ENCODE results near the gene TNS3.

TNS3 gene

DNA sequence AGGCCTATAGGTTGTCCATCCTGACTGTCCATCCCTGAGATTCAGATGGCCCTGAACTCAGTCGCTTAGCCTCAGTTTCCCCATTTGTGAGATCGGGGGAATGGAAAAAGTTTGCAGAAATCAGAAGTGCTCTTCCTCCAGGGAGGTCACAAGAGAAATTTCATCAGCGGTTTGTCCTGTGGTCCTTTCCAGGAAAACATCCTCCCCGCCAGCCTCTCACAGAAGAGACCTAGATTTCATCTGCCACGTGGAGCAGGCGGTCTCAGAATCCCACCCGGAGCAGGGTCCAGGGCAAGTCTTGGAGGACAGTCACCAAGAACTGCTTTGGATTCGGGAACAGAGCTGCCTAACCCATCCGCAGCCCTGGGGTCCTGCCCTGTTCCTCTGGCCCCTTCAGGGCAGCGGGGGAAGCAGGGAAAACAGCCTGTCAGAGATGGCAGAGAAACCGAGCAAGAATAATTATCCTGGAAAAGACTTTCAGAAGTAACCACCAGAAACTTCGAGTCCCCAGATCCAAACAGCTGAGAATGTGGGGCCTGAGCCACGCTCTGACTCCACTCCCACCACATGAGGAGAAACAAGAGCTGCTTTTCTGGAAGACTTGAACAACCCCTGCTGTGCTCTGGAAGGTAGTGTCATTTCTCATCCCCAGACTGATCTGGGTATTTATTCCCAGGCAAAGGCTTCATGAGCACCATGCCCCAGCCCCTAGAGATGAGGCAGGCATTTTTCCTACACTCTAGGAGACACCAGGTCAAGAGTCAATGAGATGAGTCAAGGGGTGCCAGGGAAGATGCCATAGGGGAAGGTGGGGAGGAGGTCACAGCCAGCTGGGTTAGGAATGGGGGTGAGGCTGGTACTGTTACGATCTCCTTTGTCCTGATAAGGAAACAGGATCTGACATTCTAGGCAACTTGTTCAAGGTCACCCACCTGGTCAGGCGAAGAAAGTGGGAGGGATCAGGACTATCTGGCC is 1.1 kb upstream of the TNS3 start:
- no peak for DNase-seq (ENCODE audit: low read depth, low spot score)

- DNase-seq (ENCODE audit: low read depth, low spot score) = no peak
Measured at GRCh38 chr7:47581438-47581803, 490 bp downstream of the TNS3 start.

DNA sequence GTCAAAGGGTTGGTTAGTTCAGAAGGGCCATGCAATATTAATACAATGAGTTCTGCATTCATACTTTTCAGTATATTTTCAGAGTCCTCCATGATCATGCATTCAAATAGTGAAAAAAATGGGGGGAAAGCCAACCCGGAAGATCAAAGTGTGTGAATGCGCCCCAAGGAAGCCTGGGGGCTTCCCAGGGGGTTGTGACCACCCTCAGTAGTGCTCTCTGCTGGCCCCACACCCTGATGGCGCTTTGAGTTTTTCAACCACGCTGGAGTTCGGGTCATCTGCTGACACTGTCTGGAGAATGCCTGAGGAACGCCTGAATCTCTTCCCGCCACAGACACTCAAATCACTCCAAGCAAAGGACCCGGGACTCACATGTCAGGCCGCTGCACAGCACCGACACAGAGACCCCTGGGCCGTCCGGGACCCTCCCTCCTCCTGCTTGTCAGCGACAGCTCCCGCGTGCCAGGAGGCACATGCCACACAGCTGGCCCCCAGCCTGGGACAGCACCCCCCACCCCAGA is 1.0 kb downstream of the TNS3 start:
- no peak for DNase-seq (ENCODE audit: low read depth, low spot score)

DNA sequence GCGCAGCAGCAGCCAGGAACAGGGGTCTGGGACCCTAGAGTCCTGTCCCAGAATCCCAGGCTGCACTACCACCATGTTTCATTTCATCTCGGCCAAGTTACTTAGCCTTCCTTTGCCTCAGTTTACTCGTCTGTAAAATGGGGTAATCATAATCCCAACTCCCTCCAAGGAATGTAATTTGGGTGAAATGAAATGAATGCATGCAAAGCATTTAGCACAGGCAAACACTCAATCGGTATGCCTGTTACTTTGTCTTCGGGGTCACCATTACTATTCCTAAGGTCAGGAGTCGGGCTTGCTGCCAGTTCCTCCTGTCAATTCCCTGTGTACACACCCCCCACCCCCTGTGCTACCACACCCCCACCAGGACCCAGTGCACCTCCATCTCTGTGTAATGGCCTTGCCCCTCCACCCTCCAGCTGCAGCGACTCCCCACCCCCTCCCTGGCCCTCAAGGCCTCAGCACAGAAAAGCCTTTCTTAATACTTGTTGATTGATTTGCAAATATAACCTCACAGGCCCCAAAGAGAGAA is 1.7 kb downstream of the TNS3 start:
- no peak for DNase-seq (ENCODE audit: low read depth, low spot score)

DNA sequence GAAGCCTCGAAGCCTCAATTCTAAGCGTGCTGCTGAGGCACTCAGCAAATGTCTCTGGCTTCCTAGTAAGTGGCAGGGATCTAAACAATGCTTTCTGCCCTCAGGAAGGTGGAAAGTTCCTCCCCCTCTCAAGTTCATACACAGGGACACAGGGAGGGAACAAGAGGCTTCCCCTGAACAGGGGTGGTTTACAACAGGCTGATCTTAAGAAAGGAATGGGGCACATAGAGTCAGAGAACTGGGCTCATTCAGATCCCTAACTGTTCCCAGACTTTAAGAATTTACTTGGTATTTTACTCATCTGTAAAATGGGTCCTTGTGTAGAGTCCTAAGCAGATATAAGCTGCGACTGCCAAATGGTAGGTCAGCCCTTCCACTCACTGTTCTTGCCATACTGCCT is 2.5 kb downstream of the TNS3 start:
- DNase-seq (ENCODE audit: low read depth, low spot score) = no peak

DNA sequence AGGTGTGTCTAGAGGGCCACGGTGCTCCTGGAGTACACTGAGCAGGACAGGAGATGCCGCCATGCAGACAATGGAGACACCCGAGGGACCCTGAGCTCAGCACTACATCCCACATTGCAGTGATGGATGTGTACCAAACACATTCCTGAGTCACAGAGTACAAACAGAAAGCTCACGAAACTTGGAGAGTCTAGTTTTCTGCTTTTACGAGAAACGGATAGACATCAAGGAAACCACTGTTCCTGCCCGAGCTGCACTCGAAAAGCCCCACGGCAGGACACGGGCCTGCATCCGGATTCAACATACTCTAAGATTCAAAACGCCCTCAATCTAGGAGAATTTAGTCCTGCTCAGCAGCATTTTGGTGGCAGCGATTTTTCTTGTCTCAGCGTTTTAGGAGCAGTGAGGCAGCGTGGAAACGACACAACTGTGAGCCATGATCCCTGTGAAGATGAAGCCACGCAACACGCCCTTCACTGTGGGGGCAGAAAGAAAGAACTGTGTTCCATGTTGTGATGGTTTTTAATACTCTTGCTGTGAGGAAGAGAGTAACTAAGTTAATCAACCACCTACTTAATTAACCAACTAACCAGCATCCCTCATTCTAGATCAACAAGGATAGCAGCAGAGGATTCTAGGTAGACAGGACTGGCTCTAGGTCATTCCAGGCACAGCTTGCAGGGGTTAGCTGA is 3.2 kb downstream of the TNS3 start:
- no peak for DNase-seq (ENCODE audit: low read depth, low spot score)

DNA sequence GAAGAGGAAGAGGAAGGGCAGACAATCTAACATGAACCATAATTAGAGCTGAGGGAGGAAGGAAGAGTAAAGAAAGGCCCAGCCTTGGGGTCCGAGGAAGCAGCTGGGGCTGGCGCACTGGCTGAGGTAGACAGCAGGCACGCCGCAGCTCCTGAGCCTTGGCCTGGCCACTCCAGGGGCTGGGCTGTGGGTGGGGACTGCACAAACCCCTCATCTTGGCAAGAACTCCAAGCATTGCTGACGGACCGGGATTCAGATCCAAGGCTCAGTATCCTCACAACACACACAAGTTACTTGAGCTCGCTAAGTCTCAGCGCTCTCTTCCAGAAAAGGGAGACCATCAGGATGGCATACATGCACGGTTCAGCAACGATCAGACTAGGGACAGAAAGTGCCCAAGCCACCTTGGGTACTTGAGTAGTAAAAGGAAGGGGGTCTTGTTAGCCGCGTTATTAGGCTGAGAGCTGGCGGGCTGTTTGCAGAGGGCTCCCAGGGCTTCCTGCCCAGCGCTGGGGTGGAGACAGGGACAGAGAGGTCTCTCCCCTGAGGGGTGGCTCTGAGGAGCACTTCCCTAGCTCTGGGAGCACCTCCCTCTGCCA is 4.5 kb downstream of the TNS3 start:
- DNase-seq (ENCODE audit: low read depth, low spot score) = no peak

- no peak for DNase-seq (ENCODE audit: low read depth, low spot score)
Measured at GRCh38 chr7:47576866-47577306, 5.0 kb downstream of the TNS3 start.

DNA sequence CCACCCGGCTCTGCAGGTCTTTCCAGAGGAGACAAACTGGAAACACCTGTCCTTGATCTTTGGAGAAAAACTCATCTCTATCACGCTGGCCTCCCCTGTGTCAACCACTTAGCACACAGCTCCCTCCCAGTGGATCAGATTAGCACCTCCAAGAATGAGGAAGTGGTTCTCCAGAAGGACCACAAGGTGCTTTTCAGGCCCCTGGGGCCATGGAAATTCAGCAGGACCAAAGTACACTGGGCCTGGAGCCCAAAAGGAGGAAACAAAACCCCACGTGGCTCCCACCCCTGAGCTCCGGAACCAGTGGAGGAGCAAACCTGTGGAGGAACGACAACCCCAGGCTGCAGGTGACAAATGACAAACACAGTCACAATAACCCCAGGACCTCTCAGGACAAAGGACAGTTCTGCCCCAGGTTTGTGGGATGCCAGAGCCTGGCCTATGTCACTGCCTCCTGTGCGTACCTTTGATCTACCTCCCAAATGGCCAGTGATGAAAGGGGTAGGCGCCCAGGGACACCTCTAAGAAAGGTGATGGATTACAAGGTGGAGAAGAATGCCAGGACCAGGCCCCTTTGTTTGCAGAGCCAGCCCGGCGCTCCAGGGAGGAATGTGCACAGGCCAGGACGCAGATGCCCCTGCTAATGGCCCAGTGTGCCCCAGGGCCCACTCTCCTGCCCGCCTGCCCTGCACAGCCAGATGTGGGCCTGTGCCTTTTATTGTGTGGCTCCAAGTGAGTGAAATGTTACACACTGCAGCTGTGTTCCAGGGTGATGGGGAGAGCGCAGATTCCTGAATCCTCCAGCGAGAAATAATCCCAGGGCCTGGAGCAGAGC is 5.7 kb downstream of the TNS3 start:
- no peak for DNase-seq (ENCODE audit: low read depth, low spot score)

GRCh38 chr7:47574482-47575329 is 7.2 kb downstream of the TNS3 start:
- DNase-seq (ENCODE audit: low read depth, low spot score) = no peak

DNA sequence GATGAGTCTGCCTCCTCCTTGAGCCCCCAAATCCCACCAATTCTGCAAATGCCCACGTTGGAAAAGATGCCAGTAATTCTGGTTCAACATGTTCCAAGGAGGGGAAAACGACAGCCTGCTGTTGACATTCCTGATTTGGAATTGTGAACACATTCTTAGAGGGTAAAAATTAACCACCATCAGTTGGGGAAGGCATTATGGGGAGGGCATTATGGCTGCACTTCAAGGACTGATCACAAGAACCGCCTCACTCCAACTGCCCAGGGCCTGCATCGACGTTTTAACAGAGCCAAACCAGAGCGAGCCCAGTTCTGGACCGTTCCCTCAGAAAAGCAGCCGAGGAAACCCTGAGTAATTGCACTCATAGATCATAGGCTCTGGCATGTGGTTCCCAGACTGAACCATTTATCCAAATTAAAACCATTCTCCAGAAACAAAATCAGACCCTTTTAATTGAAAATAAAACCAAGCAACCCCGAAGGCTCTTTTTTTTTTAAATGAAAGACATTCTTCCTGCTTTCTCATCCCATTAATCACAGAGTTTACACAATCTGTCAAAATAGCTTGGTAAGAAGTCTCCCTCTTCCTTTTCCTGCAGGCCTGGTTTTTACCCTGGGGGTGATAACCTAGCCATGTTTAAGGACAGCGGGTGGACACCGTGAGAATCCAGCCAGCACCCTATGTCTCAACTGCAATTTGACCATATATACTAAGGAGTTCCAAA is 8.0 kb downstream of the TNS3 start:
- DNase-seq (ENCODE audit: low read depth, low spot score) = no peak

GRCh38 chr7:47572939-47573757 is 8.8 kb downstream of the TNS3 start:
- DNase-seq (ENCODE audit: low read depth, low spot score) = no peak

DNA sequence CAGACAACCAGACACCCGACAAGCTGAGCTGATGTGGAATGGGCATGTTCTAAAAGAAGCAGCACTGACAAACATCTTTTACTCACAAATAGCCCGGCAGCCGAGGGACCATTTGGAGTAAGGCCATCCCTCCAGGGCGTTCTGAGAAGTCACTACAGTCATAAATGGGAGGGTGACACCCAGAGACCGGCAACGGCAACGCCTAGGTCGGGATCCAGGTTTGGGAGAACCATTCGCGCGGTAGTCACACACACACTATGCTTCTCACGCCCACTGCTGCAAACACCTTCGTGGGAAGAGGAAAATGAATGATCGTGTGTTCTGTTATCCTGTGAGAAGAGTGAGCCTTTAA is 9.8 kb downstream of the TNS3 start:
- DNase-seq (ENCODE audit: low read depth, low spot score) = no peak

DNA sequence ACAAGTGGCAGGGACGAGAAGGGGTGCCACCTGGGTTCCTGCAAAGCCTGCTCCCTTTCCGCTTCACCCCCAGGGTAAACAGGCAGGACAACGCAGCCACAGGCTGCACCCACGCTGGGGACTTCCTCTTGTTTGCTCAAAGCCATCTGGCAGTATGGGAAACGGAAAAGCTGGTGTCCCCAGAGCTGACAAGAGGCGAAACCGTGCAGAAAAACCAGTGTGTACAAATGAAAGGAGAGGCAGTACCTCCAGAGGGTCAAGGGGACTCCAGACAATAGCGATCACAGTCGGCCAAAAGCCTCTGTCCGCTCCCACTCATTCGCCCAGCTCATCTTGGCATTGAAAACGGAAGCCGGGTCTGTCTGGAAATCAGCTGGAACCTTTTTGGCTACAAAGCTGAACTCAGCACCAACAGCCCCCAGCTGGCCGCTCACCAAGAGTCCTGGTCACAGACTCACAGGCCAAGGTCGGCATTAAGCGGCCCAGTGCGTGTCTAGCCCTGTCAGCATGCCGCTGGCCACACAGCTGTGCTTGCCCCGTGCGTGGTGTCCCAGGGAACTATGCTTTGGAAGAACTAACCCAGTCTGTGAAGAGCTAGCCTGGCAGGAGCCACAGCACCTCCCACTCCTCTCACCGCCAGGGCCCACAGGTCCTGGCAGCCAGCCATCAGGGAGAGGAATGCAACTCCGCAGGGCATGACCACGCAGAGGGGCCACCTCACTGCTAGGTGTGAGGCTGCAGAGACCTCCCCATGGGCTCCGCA is 10.4 kb downstream of the TNS3 start:
- no peak for DNase-seq (ENCODE audit: low read depth, low spot score)

DNA sequence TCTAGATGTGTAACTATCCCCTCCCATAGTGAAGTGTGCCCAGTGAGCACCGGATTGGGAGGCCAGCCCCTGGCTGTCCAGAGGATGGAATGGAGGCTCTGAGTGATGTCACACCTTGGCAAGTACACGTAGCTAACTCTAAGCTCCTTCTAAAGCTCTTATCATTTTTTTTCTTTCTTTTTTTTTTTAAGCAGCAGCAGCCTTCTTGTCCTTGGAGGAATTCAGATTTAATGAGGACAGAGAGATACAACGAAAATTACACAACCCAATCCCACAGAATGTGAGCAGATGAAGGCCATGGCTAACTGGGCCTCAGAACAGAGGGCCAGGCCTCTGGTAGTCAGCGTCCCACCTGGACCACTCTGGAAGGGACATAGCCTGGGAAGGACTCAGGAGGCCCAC is 11.3 kb downstream of the TNS3 start:
- no peak for DNase-seq (ENCODE audit: low read depth, low spot score)

DNA sequence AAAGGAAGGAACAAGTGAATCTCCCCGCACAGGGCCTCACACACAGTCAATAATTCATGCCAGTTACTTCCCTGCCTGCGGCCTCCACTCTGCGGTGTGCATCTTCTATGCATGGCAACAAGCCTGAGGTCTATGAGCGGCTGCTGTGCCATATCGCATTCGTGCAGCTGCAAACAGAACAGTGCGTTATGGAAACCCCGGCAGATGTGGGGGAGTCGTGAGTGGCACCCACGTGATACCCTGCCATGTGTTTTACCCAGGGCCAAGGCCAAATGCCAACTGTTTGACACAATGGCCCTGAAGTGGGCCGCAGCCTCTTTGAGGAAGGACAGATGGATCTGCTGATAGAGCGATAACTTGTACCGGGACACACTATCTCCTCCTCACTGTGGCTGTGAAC is 13.4 kb downstream of the TNS3 start:
- no peak for DNase-seq (ENCODE audit: low read depth, low spot score)

- DNase-seq (ENCODE audit: low read depth, low spot score) = no peak
Measured at GRCh38 chr7:47568056-47568455, 13.9 kb downstream of the TNS3 start.

GRCh38 chr7:47565640-47566250 is 16.2 kb downstream of the TNS3 start:
- no peak for DNase-seq (ENCODE audit: low read depth, low spot score)

All from activated naive CD8-positive, alpha-beta T cell treated with anti-CD3 and anti-CD28 coated beads, Interleukin-2, amount 50 U/mL, for 16 hours (primary cell).